WERI-Rb-1 (cell line): ENCODE results near the gene CTCFL.

Experiments used
- DNase-seq: peaks from one replicate; pipeline ENCODE4 v3.0.0-alpha.2; 2020
- H3K27ac ChIP-seq: fragments of 250-450 bp; sonication (Bioruptor Pico); 2 replicates; pipeline ENCODE4 v1.5.1; 2020; ENCODE audit warnings: mild to moderate bottlenecking, moderate library complexity
- H3K27me3 ChIP-seq: fragments of 250-450 bp; sonication (Bioruptor Pico); 2 replicates; pipeline ENCODE4 v1.5.1; 2021; ENCODE audit warnings: mild to moderate bottlenecking, low read depth, moderate library complexity; ENCODE audit not compliant: insufficient read depth, severe bottlenecking
- H3K36me3 ChIP-seq: fragments of 250-450 bp; sonication (Bioruptor Pico); 2 replicates; pipeline ENCODE4 v1.5.1; 2020; ENCODE audit warnings: mild to moderate bottlenecking, moderate library complexity
- H3K4me3 ChIP-seq: 2 replicates; pipeline ENCODE4 v1.5.1; 2011; ENCODE audit warnings: low read depth, mild to moderate bottlenecking, control low read depth, low read length
- H3K9me3 ChIP-seq: fragments of 250-450 bp; sonication (Bioruptor Pico); 2 replicates; pipeline ENCODE4 v1.5.1; 2021; ENCODE audit warnings: mild to moderate bottlenecking, moderate library complexity; ENCODE audit not compliant: severe bottlenecking
- TF ChIP-seq, protein P1 (sequence below): IDR thresholded peaks from 2 replicates; pipeline ENCODE4 v1.5.1; 2011; ENCODE audit warnings: low read depth, mild to moderate bottlenecking, control low read depth, inconsistent platforms, low read length

Gene CTCFL

DNA sequence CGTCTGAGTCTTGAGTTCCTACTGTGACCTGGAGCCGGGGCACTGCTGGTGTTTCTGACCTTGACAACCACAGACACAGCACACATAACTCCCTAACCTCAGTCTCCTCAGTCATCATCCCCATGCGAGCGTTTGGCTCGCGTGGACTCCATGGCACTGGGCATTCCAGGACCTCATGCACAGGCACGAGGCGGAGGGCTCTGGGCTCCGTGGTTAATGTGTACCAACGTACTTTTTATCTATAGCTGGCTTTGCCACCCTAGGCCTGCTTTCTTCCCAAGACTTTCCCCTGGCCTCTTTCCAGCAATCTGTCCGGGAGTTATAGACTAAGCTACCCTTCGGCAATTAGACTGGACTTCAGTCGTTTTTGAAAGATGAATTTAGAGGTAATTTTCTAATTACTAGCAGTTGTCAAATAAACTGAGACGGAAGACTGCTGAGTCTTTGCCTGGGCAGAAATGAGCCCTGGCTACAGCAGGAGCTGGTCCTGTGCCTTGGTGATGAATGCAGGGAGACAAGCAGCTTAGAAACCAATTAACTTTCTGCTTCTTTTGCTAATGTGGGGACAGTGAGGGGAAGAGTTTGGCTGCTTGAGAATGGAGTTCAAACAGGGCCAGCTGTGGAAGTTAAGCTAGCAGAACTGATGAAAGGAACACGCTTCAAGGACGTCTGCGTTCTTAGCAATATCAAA is 16.1 kb upstream of the CTCFL start:
- H3K36me3 ChIP-seq, result no peaks in the 10 kb centered on the region
- TF ChIP-seq, protein P1, sequence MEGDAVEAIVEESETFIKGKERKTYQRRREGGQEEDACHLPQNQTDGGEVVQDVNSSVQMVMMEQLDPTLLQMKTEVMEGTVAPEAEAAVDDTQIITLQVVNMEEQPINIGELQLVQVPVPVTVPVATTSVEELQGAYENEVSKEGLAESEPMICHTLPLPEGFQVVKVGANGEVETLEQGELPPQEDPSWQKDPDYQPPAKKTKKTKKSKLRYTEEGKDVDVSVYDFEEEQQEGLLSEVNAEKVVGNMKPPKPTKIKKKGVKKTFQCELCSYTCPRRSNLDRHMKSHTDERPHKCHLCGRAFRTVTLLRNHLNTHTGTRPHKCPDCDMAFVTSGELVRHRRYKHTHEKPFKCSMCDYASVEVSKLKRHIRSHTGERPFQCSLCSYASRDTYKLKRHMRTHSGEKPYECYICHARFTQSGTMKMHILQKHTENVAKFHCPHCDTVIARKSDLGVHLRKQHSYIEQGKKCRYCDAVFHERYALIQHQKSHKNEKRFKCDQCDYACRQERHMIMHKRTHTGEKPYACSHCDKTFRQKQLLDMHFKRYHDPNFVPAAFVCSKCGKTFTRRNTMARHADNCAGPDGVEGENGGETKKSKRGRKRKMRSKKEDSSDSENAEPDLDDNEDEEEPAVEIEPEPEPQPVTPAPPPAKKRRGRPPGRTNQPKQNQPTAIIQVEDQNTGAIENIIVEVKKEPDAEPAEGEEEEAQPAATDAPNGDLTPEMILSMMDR, result no peak
- no peak overlapping the region for H3K4me3 ChIP-seq
- H3K9me3 ChIP-seq, result peaks cover 10% of the 10 kb centered on the region
- no peak overlapping the region for H3K27ac ChIP-seq
- H3K27me3 ChIP-seq, result peaks cover 6% of the 10 kb centered on the region
- DNase-seq, result peak; percentile 25

DNA sequence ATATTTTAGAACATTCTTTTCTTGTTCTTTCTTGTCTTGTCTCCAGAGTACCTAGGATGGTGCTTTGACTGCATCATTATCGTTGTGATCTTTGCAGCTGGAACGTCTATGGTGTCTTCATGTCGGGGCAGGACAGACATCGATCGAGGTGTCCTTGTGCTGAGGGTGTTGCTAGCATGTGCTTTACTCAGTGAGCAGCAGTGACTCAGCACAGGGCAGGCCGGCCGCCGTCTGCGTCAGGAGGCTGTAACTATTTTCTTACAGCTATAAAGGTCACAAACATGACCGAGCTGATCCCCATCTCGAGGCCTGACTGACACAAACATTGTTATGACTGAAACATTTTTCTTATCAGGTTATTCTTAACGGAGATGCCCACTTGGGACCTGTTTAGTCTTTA is 14.9 kb upstream of the CTCFL start:
- Histone ChIP-seq H3K27ac (no peak overlapping the region), H3K36me3 (no peaks in the 10 kb centered on the region), H3K4me3 (no peak overlapping the region), H3K27me3 (peaks cover 5% of the 10 kb centered on the region), H3K9me3 (peaks cover 13% of the 10 kb centered on the region)
- TF ChIP-seq, protein P1, result no peak
- DNase-seq, result no peak

DNA sequence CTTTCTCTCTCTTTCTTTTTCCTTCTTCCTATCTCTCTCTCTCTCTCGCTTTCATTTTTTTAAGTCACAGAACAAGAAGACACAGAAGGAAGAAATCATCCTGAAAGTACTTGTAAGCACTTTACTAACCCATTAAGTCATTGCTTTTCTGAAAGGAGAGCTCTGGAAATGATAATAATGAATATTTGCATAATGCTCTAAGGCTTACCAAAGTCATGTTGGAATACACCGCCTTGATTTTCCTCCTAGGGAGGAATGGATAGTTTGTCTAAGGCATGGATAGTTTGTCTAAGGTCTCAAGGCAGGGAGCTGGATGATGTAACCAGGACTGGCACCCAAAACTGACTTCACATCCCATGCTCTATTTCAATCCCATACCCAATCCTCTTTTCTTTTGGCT is 12.9 kb upstream of the CTCFL start:
- H3K4me3 ChIP-seq, result no peak overlapping the region
- no peaks in the 10 kb centered on the region for H3K36me3 ChIP-seq
- peaks cover 16% of the 10 kb centered on the region for H3K9me3 ChIP-seq
- no peak for DNase-seq
- no peak overlapping the region for H3K27ac ChIP-seq
- TF ChIP-seq, protein P1, result no peak
- peaks cover 2% of the 10 kb centered on the region for H3K27me3 ChIP-seq

DNA sequence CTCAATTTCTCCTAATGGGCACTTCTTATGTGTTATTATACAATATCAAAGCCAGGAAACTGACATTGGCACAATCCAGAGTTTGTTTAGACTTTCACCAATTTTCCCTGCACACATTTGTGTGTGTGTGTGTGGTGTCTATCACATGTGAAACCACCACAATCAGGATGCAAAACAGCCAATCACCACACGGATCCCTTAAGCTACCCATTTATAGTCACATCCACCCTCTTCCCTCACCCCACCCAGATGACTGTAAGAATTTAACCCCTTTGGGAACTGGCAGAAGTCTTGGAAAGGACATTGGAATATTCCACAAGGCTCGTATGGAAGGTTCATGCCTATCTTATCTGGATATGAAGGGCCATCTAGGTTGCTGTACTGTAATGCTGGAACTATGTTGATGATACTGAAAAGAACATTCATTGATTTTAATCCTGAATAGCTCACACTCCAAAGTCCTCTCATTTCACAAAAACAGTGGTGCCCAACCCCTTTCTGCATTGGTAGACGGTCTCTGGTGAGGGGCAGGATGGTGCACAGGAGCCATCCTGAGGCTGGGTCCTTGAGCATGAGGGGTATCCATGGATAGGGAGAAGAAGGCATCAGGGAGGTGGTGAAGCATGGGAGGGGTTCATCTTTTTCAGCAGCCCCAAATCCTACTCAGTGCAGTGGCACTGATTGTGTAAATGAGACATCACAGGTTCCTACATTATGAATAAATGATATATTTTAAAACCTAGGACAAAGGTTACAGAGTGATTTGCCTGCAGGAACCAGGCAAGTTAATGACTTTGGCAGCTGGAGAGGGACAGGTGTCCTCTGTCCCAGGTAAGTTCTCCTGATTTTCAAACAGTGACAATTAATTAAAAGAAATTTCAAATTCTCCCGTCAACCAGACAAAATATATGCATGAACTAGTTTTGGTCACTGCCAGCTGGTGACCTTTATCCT is 12.1 kb upstream of the CTCFL start:
- DNase-seq, result no peak
- no peaks in the 10 kb centered on the region for H3K36me3 ChIP-seq
- TF ChIP-seq, protein P1, result no peak
- no peaks in the 10 kb centered on the region for H3K27me3 ChIP-seq
- no peak overlapping the region for H3K27ac ChIP-seq
- peaks cover 18% of the 10 kb centered on the region for H3K9me3 ChIP-seq
- no peak overlapping the region for H3K4me3 ChIP-seq

DNA sequence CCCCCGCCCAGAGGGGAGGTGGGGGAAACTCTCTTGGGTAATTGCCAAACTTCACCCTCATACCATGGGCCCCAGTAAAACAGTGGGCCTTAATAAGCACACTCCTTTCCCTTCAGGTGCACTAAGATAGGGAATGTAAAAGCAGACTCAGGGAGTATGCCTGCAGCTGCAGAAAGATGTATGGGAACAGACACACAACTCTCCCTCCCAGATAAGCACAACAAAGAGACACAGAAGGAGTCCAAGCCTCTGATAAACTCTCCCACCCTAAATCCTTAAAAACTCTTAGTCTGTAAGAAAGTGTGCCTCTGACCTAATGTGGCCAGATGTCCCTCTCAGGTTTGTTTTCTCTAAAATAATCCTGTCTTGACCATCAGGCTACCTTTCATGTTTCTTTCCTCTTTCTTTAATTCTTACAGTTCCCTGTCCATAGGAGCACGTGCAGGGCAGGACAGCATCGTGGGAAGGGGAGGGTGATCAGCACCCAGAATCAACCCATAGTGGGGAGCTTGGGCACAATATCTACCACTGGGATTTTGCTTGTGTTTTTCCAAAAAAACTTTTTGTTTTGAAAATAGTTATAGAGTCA is 11.3 kb upstream of the CTCFL start:
- Histone ChIP-seq H3K27ac (no peak overlapping the region), H3K9me3 (peaks cover 18% of the 10 kb centered on the region), H3K36me3 (no peaks in the 10 kb centered on the region), H3K27me3 (no peaks in the 10 kb centered on the region), H3K4me3 (no peak overlapping the region)
- no peak for DNase-seq
- TF ChIP-seq, protein P1, result no peak
